ENCODE measurements around the gene TMEM178A. TPM values are rescaled to one million over a fixed set of nuclear protein-coding genes. Genes with fewer than 3 reads are reported as not detected.
A peak's percentile ranks its signal among the peaks of the same experiment; 100 is the strongest.

The TMEM178A gene
- polyA plus RNA-seq, 1 donor from 2014 or later = 31.8 TPM

DNA sequence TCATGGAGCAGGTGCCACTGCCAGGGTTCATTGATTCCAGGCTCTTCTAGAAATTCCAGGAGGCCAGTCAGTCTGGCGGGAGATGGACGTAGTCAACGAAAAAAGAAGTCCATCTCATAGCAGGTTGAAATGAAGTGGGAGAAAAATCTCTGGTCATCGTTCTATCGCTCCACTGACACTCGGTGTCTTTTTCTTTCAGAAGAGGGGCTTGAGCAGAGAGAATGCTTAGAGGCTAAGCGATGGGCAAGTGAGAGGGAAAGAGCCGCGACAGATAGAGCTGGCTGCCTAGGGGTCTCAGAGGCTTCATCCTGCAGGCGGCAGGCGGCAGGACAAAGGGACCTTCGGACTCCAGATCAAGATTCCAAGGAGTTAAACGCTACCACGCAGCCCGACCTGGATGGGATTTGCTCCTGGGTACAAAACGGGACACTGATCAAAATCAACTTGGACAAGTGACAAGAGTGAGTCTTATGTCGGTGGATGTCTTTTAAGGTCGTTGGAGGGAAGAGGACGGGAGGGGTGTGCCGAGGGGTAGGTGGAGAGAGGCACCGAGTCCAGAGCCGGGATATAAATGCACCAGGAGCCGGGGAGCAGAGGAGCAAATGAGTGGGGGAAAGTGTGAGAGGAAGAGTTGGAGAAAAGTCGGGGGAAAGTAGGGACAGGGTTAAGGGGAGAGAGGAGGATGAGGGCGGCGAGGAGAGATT lies 677 bp upstream of the TMEM178A start:
- TF ChIP-seq POLR2AphosphoS5 (IDR thresholded peaks at IDR 0.05) (no peak), TAF1 (IDR thresholded peaks at IDR 0.05; ENCODE audit: low read depth) (no peak)
- Histone ChIP-seq H3K27ac (ENCODE audit: low read length) (no peak overlapping the region), H3K79me2 (replicated peaks; ENCODE audit: insufficient read depth, low read length) (peaks cover 24% of the 10 kb centered on the region), H3K27me3 (ENCODE audit: insufficient read depth, low read depth, low read length) (no peaks in the 10 kb centered on the region), H3K4me2 (ENCODE audit: low read length) (peak overlapping the region; percentile 10), H3K9me3 (ENCODE audit: low read length) (no peaks in the 10 kb centered on the region), H3K9me2 (ENCODE audit: insufficient read depth, low read length) (no peaks in the 10 kb centered on the region), H3K4me3 (ENCODE audit: low read length) (peak overlapping the region; percentile 72), H3K9ac (ENCODE audit: low read length) (peak overlapping the region; percentile 33), H2AFZ (ENCODE audit: low read depth, low read length) (no peak overlapping the region), H3K36me3 (ENCODE audit: insufficient read depth, low read length) (no peaks in the 10 kb centered on the region), H3F3A (ENCODE audit: insufficient read depth, low read length, poor library complexity, severe bottlenecking) (no peaks in the 10 kb centered on the region), H4K20me1 (ENCODE audit: insufficient read depth) (no peaks in the 10 kb centered on the region)

DNA sequence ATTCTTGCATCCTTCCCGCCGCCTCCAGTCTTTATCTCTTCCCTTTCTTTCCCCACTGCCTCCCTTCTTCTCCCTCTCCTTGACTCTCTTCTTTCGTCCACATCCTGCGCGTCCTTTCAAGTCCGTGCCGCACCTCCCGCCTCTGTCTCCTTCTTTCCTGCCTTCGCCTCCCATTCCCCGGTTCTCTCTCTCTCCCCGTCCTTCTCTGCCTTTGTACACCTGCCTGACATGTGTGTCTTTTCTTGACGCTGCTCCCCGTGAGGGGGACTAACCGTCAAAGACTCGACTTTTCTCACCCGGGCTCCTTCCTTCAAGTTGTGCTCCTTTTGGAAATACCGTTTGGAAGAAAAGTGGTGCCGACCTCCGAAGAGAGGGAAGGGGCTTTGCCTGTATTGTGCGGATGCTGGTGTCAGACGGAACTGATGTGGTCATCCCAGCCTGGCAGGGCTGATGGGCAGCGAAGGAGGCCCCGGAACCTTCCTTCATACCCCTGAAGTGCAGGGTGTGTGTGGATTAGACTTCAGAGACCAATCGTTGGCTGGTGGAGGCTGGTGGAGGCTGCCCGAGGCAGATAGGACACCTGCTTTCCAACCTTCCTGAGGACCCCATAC lies 879 bp downstream of the TMEM178A start:
- peak overlapping the region; percentile 54 for H2AFZ ChIP-seq (ENCODE audit: low read depth, low read length)
- H3K4me2 ChIP-seq (ENCODE audit: low read length) = peak overlapping the region; percentile 65
- peaks cover 31% of the 10 kb centered on the region for H3K79me2 ChIP-seq (replicated peaks; ENCODE audit: insufficient read depth, low read length)
- peak overlapping the region; percentile 72 for H3K4me3 ChIP-seq (ENCODE audit: low read length)
- H3K9ac ChIP-seq (ENCODE audit: low read length) = peak overlapping the region; percentile 72
- H3K9me3 ChIP-seq (ENCODE audit: low read length) = no peaks in the 10 kb centered on the region
- no peaks in the 10 kb centered on the region for H3K27me3 ChIP-seq (ENCODE audit: insufficient read depth, low read depth, low read length)
- no peaks in the 10 kb centered on the region for H3K9me2 ChIP-seq (ENCODE audit: insufficient read depth, low read length)
- H3K27ac ChIP-seq (ENCODE audit: low read length) = no peak overlapping the region
- H4K20me1 ChIP-seq (ENCODE audit: insufficient read depth) = no peaks in the 10 kb centered on the region
- no peaks in the 10 kb centered on the region for H3F3A ChIP-seq (ENCODE audit: insufficient read depth, low read length, poor library complexity, severe bottlenecking)
- no peaks in the 10 kb centered on the region for H3K36me3 ChIP-seq (ENCODE audit: insufficient read depth, low read length)
- TF ChIP-seq POLR2AphosphoS5 (IDR thresholded peaks at IDR 0.05) = no peak
- TF ChIP-seq EP300 (conservative IDR thresholded peaks at IDR 0.05; ENCODE audit: poor library complexity, severe bottlenecking) = no peak
- no peak for TF ChIP-seq RAD21 (conservative IDR thresholded peaks at IDR 0.05)
- TF ChIP-seq, protein P1, sequence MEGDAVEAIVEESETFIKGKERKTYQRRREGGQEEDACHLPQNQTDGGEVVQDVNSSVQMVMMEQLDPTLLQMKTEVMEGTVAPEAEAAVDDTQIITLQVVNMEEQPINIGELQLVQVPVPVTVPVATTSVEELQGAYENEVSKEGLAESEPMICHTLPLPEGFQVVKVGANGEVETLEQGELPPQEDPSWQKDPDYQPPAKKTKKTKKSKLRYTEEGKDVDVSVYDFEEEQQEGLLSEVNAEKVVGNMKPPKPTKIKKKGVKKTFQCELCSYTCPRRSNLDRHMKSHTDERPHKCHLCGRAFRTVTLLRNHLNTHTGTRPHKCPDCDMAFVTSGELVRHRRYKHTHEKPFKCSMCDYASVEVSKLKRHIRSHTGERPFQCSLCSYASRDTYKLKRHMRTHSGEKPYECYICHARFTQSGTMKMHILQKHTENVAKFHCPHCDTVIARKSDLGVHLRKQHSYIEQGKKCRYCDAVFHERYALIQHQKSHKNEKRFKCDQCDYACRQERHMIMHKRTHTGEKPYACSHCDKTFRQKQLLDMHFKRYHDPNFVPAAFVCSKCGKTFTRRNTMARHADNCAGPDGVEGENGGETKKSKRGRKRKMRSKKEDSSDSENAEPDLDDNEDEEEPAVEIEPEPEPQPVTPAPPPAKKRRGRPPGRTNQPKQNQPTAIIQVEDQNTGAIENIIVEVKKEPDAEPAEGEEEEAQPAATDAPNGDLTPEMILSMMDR (IDR thresholded peaks at IDR 0.05; ENCODE audit: poor library complexity, severe bottlenecking) = no peak
- TF ChIP-seq, protein P2, sequence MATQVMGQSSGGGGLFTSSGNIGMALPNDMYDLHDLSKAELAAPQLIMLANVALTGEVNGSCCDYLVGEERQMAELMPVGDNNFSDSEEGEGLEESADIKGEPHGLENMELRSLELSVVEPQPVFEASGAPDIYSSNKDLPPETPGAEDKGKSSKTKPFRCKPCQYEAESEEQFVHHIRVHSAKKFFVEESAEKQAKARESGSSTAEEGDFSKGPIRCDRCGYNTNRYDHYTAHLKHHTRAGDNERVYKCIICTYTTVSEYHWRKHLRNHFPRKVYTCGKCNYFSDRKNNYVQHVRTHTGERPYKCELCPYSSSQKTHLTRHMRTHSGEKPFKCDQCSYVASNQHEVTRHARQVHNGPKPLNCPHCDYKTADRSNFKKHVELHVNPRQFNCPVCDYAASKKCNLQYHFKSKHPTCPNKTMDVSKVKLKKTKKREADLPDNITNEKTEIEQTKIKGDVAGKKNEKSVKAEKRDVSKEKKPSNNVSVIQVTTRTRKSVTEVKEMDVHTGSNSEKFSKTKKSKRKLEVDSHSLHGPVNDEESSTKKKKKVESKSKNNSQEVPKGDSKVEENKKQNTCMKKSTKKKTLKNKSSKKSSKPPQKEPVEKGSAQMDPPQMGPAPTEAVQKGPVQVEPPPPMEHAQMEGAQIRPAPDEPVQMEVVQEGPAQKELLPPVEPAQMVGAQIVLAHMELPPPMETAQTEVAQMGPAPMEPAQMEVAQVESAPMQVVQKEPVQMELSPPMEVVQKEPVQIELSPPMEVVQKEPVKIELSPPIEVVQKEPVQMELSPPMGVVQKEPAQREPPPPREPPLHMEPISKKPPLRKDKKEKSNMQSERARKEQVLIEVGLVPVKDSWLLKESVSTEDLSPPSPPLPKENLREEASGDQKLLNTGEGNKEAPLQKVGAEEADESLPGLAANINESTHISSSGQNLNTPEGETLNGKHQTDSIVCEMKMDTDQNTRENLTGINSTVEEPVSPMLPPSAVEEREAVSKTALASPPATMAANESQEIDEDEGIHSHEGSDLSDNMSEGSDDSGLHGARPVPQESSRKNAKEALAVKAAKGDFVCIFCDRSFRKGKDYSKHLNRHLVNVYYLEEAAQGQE (IDR thresholded peaks at IDR 0.05; ENCODE audit: borderline replicate concordance) = no peak
- no peak for TF ChIP-seq SMC3 (conservative IDR thresholded peaks at IDR 0.05; ENCODE audit: poor library complexity)
- TF ChIP-seq EZH2 (IDR thresholded peaks at IDR 0.05; ENCODE audit: borderline replicate concordance, insufficient read depth, low read length, poor library complexity, severe bottlenecking) = no peak
- no peak for TF ChIP-seq TAF1 (IDR thresholded peaks at IDR 0.05; ENCODE audit: low read depth)
